ENCODE measurements around the gene ANXA2R. TPM values are rescaled to one million over a fixed set of nuclear protein-coding genes. Genes with fewer than 3 reads are reported as not detected.
A peak's percentile ranks its signal among the peaks of the same experiment; 100 is the strongest.
"Not testable (repeated sequence)": the region's sequence is repeated elsewhere in the genome, so short reads cannot be mapped to it uniquely, and the experiment has no call there.

ANXA2R gene
- total and polyA plus RNA-seq, 4 experiments from 2014 or later = 35.8 to 47.8 (median 45.2) TPM

- Histone ChIP-seq H3K27ac (ENCODE audit: low read depth, low read length) (peak overlapping the region; percentile 76), H3K4me1 (ENCODE audit: insufficient read depth, low read length) (peaks cover 39% of the 10 kb centered on the region), H3K4me3 (ENCODE audit: low read length in 2 of 2) (peak overlapping the region; percentile 59 to 77), H3K9me3 (ENCODE audit: control insufficient read depth in 1 of 2, low read length in 2 of 2) (no peaks in the 10 kb centered on the region), H3K27me3 (ENCODE audit: insufficient read depth, low read length) (no peaks in the 10 kb centered on the region), H3K36me3 (ENCODE audit: insufficient read depth, low read length) (no peaks in the 10 kb centered on the region)
- peaks cover 22 to 68% (median 36%) of the 10 kb centered on the region in 4 donors for H3K4me1 Mint-ChIP-seq
- DNase-seq = no peak
- no peaks in the 10 kb centered on the region for H3K27me3 Mint-ChIP-seq
- intact Hi-C loops (cut with micrococcal nuclease) = no loop called here
- peaks cover 0 to 12% (median 0%) of the 10 kb centered on the region in 8 donors for H3K9me3 Mint-ChIP-seq
- POLR2A ChIA-PET (ENCODE audit: partially characterized antibody) = interaction anchor here (0.6 to 12.6 kb wide), 13 partner anchors 12 to 447 kb away, joined by 3 to 1197 read pairs (median 127); partner anchors contain the start of genes HMGCS1, TMEM267 and ZNF131
- CTCF ChIA-PET (ENCODE audit: partially characterized antibody) = interaction anchor here (0.7 to 4.8 kb wide), 9 partner anchors 10 to 128 kb away, joined by 3 to 150 read pairs (median 25); no protein-coding TSS in a partner anchor
- H3K27ac Mint-ChIP-seq = peak overlapping the region; percentile 91 to 100 (median 96)
- peak overlapping the region; percentile 85 to 99 (median 92) for H3K4me3 Mint-ChIP-seq
- peaks cover 3 to 24% of the 10 kb centered on the region in 2 donors for H3K36me3 Mint-ChIP-seq
Measured at GRCh38 chr5:43036856-43037635, 3.1 kb downstream of the ANXA2R start.

- peak overlapping the region; percentile 76 for H3K27ac ChIP-seq (ENCODE audit: low read depth, low read length)
Measured at GRCh38 chr5:43036409-43036808, 3.7 kb downstream of the ANXA2R start.

GRCh38 chr5:43034591-43034968, 5.5 kb downstream of the ANXA2R start:
- intact Hi-C loops (cut with micrococcal nuclease) = no loop called here
- Mint-ChIP-seq H3K36me3 (peaks cover 3 to 8% of the 10 kb centered on the region in 2 donors), H3K4me3 (peak overlapping the region in 7 of 8 donors; percentile 2 to 77 (median 42)), H3K4me1 (peaks cover 26 to 61% (median 41%) of the 10 kb centered on the region in 4 donors), H3K27ac (peak overlapping the region; percentile 31 to 100 (median 72)), H3K9me3 (no peaks in the 10 kb centered on the region), H3K27me3 (no peaks in the 10 kb centered on the region)
- Histone ChIP-seq H3K4me1 (ENCODE audit: insufficient read depth, low read length) (peaks cover 34% of the 10 kb centered on the region), H3K27me3 (ENCODE audit: insufficient read depth, low read length) (no peaks in the 10 kb centered on the region), H3K27ac (ENCODE audit: low read depth, low read length) (no peak overlapping the region), H3K36me3 (ENCODE audit: insufficient read depth, low read length) (no peaks in the 10 kb centered on the region), H3K9me3 (ENCODE audit: control insufficient read depth in 1 of 2, low read length in 2 of 2) (no peaks in the 10 kb centered on the region), H3K4me3 (ENCODE audit: low read length in 2 of 2) (no peak overlapping the region)
- ChIA-PET CTCF (ENCODE audit: partially characterized antibody) (no interaction called here), POLR2A (ENCODE audit: partially characterized antibody) (no interaction called here)
- no peak for DNase-seq

More at GRCh38 chr5:43036409-43036808, 3.7 kb downstream of the ANXA2R start:
- DNase-seq = no peak
- Mint-ChIP-seq H3K27me3 (no peaks in the 10 kb centered on the region), H3K27ac (peak overlapping the region; percentile 77 to 100 (median 96)), H3K9me3 (peaks cover 0 to 8% (median 0%) of the 10 kb centered on the region in 8 donors), H3K4me3 (peak overlapping the region; percentile 85 to 99 (median 92)), H3K4me1 (peaks cover 22 to 63% (median 36%) of the 10 kb centered on the region in 4 donors), H3K36me3 (peaks cover 3 to 23% of the 10 kb centered on the region in 2 donors)
- H3K36me3 ChIP-seq (ENCODE audit: insufficient read depth, low read length) = no peaks in the 10 kb centered on the region
- peaks cover 35% of the 10 kb centered on the region for H3K4me1 ChIP-seq (ENCODE audit: insufficient read depth, low read length)
- POLR2A ChIA-PET (ENCODE audit: partially characterized antibody) = interaction anchor here (0.6 to 12.6 kb wide), 9 partner anchors 15 to 448 kb away, joined by 3 to 1197 read pairs (median 335); partner anchors contain the start of gene TMEM267
- CTCF ChIA-PET (ENCODE audit: partially characterized antibody) = interaction anchor here (0.7 to 4.8 kb wide), 6 partner anchors 9 to 128 kb away, joined by 3 to 150 read pairs (median 16); no protein-coding TSS in a partner anchor
- H3K27me3 ChIP-seq (ENCODE audit: insufficient read depth, low read length) = no peaks in the 10 kb centered on the region
- H3K9me3 ChIP-seq (ENCODE audit: control insufficient read depth in 1 of 2, low read length in 2 of 2) = no peaks in the 10 kb centered on the region
- H3K4me3 ChIP-seq (ENCODE audit: low read length in 2 of 2) = no peak overlapping the region
- intact Hi-C loops (cut with micrococcal nuclease) = no loop called here

- H3K27me3 Mint-ChIP-seq = no peaks in the 10 kb centered on the region
- no peak for DNase-seq
- H3K4me3 Mint-ChIP-seq = peak overlapping the region in 7 of 8 donors; percentile 2 to 77 (median 42)
- H3K4me1 Mint-ChIP-seq = peaks cover 27 to 64% (median 41%) of the 10 kb centered on the region in 4 donors
- peak overlapping the region; percentile 31 to 100 (median 72) for H3K27ac Mint-ChIP-seq
- H3K9me3 ChIP-seq (ENCODE audit: control insufficient read depth in 1 of 2, low read length in 2 of 2) = no peaks in the 10 kb centered on the region
- no peaks in the 10 kb centered on the region for H3K9me3 Mint-ChIP-seq
- no peaks in the 10 kb centered on the region for H3K27me3 ChIP-seq (ENCODE audit: insufficient read depth, low read length)
- no peak overlapping the region for H3K4me3 ChIP-seq (ENCODE audit: low read length in 2 of 2)
- no peaks in the 10 kb centered on the region for H3K36me3 ChIP-seq (ENCODE audit: insufficient read depth, low read length)
- POLR2A ChIA-PET (ENCODE audit: partially characterized antibody) = interaction anchor here (1.0 to 1.7 kb wide), 3 partner anchors 14 to 27 kb away, joined by 3 to 9 read pairs (median 3); no protein-coding TSS in a partner anchor
- intact Hi-C loops (cut with micrococcal nuclease) = no loop called here
- no peak overlapping the region for H3K27ac ChIP-seq (ENCODE audit: low read depth, low read length)
- CTCF ChIA-PET (ENCODE audit: partially characterized antibody) = interaction anchor here (2.0 kb wide), 1 partner anchor 14 kb away, joined by 4 read pairs; no protein-coding TSS in a partner anchor
- peaks cover 3 to 4% of the 10 kb centered on the region in 2 donors for H3K36me3 Mint-ChIP-seq
- H3K4me1 ChIP-seq (ENCODE audit: insufficient read depth, low read length) = peaks cover 39% of the 10 kb centered on the region
Measured at GRCh38 chr5:43033841-43034590, 6.1 kb downstream of the ANXA2R start.

GRCh38 chr5:43027054-43027785, 12.9 kb downstream of the ANXA2R start:
- ChIA-PET POLR2A (ENCODE audit: partially characterized antibody) (interaction anchor here (0.5 to 20.1 kb wide), 9 partner anchors 7 to 119 kb away, joined by 3 to 1197 read pairs (median 4); partner anchors contain the start of gene ANXA2R), CTCF (ENCODE audit: partially characterized antibody) (interaction anchor here (0.6 to 2.4 kb wide), 7 partner anchors 8 to 118 kb away, joined by 3 to 14 read pairs (median 5); no protein-coding TSS in a partner anchor)
- H3K27me3 ChIP-seq (ENCODE audit: insufficient read depth, low read length) = no peaks in the 10 kb centered on the region
- H3K36me3 ChIP-seq (ENCODE audit: insufficient read depth, low read length) = no peaks in the 10 kb centered on the region
- Mint-ChIP-seq H3K27ac (peak overlapping the region in 1 of 7 donors; percentile 29), H3K36me3 (peaks cover 5 to 9% of the 10 kb centered on the region in 2 donors), H3K4me1 (peaks cover 14 to 30% (median 22%) of the 10 kb centered on the region in 4 donors), H3K9me3 (no peaks in the 10 kb centered on the region), H3K4me3 (no peak overlapping the region), H3K27me3 (no peaks in the 10 kb centered on the region)
- no peak for DNase-seq
- H3K4me1 ChIP-seq (ENCODE audit: insufficient read depth, low read length) = peaks cover 7% of the 10 kb centered on the region
- no peak overlapping the region for H3K4me3 ChIP-seq (ENCODE audit: low read length in 2 of 2)
- H3K9me3 ChIP-seq (ENCODE audit: control insufficient read depth in 1 of 2, low read length in 2 of 2) = no peaks in the 10 kb centered on the region
- intact Hi-C loops (cut with micrococcal nuclease) = no loop called here
- H3K27ac ChIP-seq (ENCODE audit: low read depth, low read length) = no peak overlapping the region

- H3K27ac Mint-ChIP-seq = peak overlapping the region in 1 of 7 donors; percentile 76
- H3K4me1 ChIP-seq (ENCODE audit: insufficient read depth, low read length) = peaks cover 20% of the 10 kb centered on the region
- H3K27me3 ChIP-seq (ENCODE audit: insufficient read depth, low read length); H3K4me3 Mint-ChIP-seq; H3K9me3 ChIP-seq (ENCODE audit: control insufficient read depth in 1 of 2, low read length in 2 of 2); intact Hi-C loops (cut with micrococcal nuclease); H3K4me3 ChIP-seq (ENCODE audit: low read length in 2 of 2); H3K27ac ChIP-seq (ENCODE audit: low read depth, low read length); H3K9me3 Mint-ChIP-seq; H3K36me3 Mint-ChIP-seq; DNase-seq; H3K36me3 ChIP-seq (ENCODE audit: insufficient read depth, low read length); H3K27me3 Mint-ChIP-seq: not testable (repeated sequence)
- POLR2A ChIA-PET (ENCODE audit: partially characterized antibody) = interaction anchor here (10.9 to 20.1 kb wide), 3 partner anchors 15 to 31 kb away, joined by 893 to 1197 read pairs (median 991); partner anchors contain the start of gene ANXA2R
- CTCF ChIA-PET (ENCODE audit: partially characterized antibody) = interaction anchor here (1.0 to 10.4 kb wide), 3 partner anchors 12 to 116 kb away, joined by 4 to 150 read pairs (median 86); partner anchors contain the start of gene ANXA2R
- peaks cover 14 to 35% (median 27%) of the 10 kb centered on the region in 4 donors for H3K4me1 Mint-ChIP-seq
Measured at GRCh38 chr5:43025184-43025950, 14.8 kb downstream of the ANXA2R start.
